GM19043 (cell line): ENCODE results near the gene MAP2K5.

Source experiments
- ATAC-seq: cut with Tn5 transposase; IDR thresholded peaks from one replicate; pipeline ENCODE4 v1.9.1; 2021; ENCODE audit warnings: low read depth; ENCODE audit not compliant: unreplicated experiment

MAP2K5 gene

GRCh38 chr15:67796196-67797127 lies 254.0 kb downstream of the MAP2K5 start:
- no peak for ATAC-seq

DNA sequence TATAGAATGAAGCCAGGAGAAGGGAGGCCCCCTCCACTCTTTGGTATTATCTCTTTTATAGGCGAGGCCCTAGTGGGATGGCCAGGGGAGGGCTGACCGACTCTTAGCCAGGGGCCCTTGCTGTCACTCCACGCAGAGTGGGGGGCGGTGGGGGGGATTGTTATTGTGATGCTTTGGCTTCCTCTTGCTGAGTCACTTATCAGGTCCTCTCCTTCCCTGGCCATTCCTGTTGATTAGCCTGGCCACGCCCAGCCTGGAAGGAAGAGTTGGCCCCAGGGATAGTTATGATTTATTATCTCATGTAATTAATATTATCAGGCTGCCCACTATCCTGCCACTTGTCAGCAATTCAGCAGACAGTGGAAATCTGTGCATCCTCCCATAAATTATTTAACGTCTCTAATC lies 257.3 kb downstream of the MAP2K5 start:
- ATAC-seq: no peak

GRCh38 chr15:67801142-67801541 lies 258.6 kb downstream of the MAP2K5 start:
- ATAC-seq: no peak

- no peak for ATAC-seq
Measured at GRCh38 chr15:67801926-67802914, 259.7 kb downstream of the MAP2K5 start.

DNA sequence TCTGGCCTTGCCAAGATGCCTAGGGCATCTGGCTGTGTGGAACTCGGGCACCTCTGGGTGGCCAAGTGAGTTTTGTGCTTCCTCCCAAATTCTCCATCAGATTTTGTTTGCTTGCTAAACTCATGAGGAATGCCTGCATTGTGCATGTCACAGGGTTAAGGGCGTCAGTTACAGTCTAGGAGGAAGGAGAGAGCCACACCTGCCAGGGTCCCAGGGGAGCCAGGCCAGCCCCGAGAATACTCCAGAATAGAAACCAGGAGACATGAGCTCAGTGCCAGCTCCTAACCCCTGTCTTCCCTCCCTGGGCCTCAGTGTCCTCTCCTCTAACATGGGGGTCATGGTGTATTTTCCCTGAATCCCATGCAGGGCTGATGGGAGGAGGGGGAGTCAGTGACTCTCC lies 260.8 kb downstream of the MAP2K5 start:
- ATAC-seq: no peak

DNA sequence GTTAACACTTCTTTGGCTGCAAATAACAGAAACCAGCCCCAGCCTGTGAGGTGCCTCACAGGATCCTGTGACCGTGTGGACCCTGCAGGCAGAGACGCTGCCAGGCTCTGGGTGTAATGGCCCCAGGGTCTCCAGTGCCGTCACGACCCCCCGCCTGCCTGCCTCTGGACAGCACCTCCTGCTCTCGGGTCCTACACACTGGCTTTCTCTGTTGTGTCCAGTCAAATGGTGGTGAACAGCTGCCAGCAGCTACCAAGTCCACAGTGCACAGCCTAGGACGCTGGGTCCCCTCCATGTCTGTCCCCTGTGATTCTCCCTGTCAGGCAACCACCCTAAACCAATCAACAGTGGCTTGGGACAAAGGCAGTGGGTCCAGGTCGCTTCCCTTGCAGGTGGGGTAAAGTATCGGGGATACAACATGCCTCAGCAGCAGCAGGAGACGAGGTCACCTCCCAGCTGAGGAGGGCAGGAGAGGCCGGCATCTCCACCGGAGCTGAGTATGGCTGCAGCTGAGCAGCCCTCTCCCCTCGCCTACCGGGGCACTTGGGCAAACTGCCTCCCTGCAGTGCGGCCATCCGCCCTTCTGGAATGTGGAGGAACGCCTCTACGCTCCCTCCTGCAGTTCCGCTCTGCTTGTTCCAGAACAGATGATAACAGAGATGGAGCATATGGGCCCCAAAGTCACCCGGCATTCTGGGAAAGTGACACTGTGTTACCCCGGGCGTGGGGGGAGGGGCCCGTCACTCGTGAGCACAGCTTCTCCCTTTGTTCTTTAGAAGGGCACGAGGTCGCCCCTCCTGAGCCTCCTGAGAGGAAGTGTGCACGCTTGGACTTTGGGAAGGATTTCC lies 261.7 kb downstream of the MAP2K5 start:
- ATAC-seq: no peak

GRCh38 chr15:67805008-67805665 lies 262.6 kb downstream of the MAP2K5 start:
- ATAC-seq: no peak

- ATAC-seq: no peak
Measured at GRCh38 chr15:67805666-67806516, 263.4 kb downstream of the MAP2K5 start.

GRCh38 chr15:67806536-67806935 lies 264.0 kb downstream of the MAP2K5 start:
- ATAC-seq: no peak

DNA sequence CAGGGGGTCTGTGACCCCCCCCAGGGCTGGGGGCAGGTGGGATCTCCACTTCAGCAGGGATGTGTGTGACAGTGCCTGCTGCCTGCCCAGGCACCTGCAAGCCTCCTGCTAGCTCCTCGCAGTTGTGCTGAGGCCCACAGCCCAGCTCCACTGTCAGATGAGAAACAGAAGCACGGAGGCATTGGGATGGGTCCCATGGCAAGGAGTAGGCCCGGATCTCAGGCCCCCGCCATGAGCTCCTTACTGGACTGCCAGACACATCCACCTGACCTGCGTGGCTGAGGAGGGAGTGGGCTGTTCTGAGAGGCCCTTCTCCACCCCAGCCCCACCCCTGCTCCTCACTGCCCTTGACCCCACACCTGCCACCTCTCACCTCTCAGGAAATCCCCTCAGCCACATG lies 264.6 kb downstream of the MAP2K5 start:
- ATAC-seq: no peak

- ATAC-seq: no peak
Measured at GRCh38 chr15:67807836-67808235, 265.3 kb downstream of the MAP2K5 start.

- ATAC-seq: no peak
Measured at GRCh38 chr15:67808821-67809220, 266.3 kb downstream of the MAP2K5 start.

- no peak for ATAC-seq
Measured at GRCh38 chr15:67809441-67809840, 266.9 kb downstream of the MAP2K5 start.

DNA sequence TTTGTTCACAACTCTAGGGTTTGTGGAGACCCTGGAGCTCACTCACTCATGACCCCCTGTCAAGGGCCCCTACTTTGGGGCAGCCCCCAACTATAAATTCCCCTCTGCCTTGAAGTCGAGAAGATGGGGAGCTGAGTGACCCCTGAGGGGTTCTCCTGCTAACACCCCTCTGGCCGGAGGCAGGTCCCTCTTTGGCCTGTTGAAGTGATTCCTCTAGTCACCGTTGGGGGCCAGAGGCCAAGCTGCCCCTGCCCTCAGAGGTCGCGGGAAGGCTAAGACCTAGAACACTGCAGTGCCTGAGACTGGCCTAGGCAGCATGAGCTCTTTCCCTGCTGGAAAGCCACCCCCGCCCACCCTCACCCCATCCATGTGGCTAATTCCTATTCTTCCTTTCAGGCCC lies 267.4 kb downstream of the MAP2K5 start:
- no peak for ATAC-seq

- ATAC-seq: no peak
Measured at GRCh38 chr15:67812241-67812644, 269.7 kb downstream of the MAP2K5 start.

- no peak for ATAC-seq
Measured at GRCh38 chr15:67813104-67813634, 270.7 kb downstream of the MAP2K5 start.

GRCh38 chr15:67815036-67815592 lies 272.6 kb downstream of the MAP2K5 start:
- ATAC-seq: no peak

DNA sequence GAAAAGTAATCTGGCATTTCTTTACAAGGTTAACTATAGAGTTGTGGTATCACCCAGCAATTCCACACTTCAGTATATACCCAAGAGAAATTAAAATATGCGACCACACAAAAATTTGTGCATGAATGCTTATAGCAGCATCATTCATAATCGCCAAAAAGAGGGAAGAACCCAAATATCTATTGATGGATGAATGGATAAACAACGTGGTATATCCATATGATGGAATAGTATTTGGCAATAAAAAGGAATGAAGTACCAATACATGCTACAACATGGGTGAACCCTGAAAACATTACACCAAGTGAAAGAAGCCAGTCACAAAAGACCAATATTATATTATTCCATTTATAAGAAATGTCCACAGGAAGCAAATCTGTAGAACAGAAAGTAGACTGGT lies 274.2 kb downstream of the MAP2K5 start:
- no peak for ATAC-seq
